ENCODE data around the gene NIT1. TPM values are rescaled to one million over a fixed set of nuclear protein-coding genes. Genes with fewer than 3 reads are reported as not detected.

The NIT1 gene
- total and polyA plus RNA-seq, 9 of the 15 experiments (the other 6 are each of a cell fraction or from before 2014, with no cell fraction given): 18.4 to 76.0 (median 33.7) TPM

DNA sequence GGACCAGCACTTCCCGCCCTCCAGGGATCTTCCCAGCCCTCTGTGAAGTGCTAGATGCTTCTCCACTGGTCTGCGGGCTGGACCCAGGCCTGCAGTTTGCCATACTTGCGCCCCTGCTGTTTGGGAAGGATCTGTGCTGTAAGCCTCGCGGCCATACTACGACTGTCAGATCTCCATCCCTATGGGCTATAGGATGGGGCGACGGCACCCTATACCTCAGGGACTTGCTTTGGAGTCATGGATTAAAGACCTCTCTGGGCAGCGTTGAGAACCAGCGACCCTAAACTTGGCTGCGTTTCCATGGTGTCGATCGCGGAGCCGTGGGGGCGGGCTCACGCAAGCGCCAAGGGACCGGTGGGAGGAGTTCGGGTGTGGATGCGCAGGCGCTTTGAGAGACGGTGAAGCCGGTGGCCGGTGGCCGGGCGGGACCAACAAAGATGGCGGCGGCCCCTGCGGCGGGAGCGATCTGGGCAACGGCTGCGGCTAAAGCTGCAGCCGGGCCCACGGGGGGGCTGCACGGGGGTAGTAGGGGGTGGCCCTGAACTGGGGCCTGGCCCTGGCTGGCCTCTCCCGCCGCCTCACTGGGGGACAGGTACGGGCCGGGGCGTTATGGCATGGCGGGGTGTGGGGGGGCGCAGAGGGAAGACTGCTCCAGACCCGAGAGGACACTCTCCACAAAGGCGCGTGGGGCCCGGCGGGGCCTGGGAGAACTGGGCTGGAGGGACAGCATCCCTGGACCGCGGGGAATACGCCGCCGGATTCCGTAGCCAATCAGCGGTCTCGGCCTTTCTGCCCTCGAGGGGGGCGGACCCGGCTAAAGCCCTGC, 41.4 kb downstream of the NIT1 start, which contains the start of gene USP21 (continued):
- TF ChIP-seq, protein P1, sequence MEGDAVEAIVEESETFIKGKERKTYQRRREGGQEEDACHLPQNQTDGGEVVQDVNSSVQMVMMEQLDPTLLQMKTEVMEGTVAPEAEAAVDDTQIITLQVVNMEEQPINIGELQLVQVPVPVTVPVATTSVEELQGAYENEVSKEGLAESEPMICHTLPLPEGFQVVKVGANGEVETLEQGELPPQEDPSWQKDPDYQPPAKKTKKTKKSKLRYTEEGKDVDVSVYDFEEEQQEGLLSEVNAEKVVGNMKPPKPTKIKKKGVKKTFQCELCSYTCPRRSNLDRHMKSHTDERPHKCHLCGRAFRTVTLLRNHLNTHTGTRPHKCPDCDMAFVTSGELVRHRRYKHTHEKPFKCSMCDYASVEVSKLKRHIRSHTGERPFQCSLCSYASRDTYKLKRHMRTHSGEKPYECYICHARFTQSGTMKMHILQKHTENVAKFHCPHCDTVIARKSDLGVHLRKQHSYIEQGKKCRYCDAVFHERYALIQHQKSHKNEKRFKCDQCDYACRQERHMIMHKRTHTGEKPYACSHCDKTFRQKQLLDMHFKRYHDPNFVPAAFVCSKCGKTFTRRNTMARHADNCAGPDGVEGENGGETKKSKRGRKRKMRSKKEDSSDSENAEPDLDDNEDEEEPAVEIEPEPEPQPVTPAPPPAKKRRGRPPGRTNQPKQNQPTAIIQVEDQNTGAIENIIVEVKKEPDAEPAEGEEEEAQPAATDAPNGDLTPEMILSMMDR (IDR thresholded peaks at IDR 0.05 in 2 of 3, conservative IDR thresholded peaks at IDR 0.05 in 1 of 3; ENCODE audit: insufficient read depth in 2 of 3, low read depth in 1 of 3, low read length in 3 of 3): peak; percentile 25 to 62 (median 29); a peak in 5 of 6 replicates
- TF ChIP-seq NFE2L1 (tag; IDR thresholded peaks at IDR 0.05; ENCODE audit: borderline replicate concordance, low read depth) (no peak), KAT8 (IDR thresholded peaks at IDR 0.05; ENCODE audit: low read depth) (no peak), MAFK (IDR thresholded peaks at IDR 0.05; ENCODE audit: low read length) (no peak), ZBTB7A (IDR thresholded peaks at IDR 0.05; ENCODE audit: borderline replicate concordance, control insufficient read depth, low read depth, low read length) (peak; percentile 48; the same call in 1 of the 2 replicates), RUNX1 (IDR thresholded peaks at IDR 0.05; ENCODE audit: low read depth) (no peak), SMAD3 (CRISPR knock-in tag; conservative IDR thresholded peaks at IDR 0.05) (no peak), PTBP1 (IDR thresholded peaks at IDR 0.05; ENCODE audit: low read depth, low read length) (no peak), ZNF57 (CRISPR knock-in tag; IDR thresholded peaks at IDR 0.05) (no peak), SRSF3 (IDR thresholded peaks at IDR 0.05; ENCODE audit: insufficient read depth, low read length) (no peak), ZNF77 (CRISPR knock-in tag; IDR thresholded peaks at IDR 0.05) (no peak)
- TF ChIP-seq, protein P2, sequence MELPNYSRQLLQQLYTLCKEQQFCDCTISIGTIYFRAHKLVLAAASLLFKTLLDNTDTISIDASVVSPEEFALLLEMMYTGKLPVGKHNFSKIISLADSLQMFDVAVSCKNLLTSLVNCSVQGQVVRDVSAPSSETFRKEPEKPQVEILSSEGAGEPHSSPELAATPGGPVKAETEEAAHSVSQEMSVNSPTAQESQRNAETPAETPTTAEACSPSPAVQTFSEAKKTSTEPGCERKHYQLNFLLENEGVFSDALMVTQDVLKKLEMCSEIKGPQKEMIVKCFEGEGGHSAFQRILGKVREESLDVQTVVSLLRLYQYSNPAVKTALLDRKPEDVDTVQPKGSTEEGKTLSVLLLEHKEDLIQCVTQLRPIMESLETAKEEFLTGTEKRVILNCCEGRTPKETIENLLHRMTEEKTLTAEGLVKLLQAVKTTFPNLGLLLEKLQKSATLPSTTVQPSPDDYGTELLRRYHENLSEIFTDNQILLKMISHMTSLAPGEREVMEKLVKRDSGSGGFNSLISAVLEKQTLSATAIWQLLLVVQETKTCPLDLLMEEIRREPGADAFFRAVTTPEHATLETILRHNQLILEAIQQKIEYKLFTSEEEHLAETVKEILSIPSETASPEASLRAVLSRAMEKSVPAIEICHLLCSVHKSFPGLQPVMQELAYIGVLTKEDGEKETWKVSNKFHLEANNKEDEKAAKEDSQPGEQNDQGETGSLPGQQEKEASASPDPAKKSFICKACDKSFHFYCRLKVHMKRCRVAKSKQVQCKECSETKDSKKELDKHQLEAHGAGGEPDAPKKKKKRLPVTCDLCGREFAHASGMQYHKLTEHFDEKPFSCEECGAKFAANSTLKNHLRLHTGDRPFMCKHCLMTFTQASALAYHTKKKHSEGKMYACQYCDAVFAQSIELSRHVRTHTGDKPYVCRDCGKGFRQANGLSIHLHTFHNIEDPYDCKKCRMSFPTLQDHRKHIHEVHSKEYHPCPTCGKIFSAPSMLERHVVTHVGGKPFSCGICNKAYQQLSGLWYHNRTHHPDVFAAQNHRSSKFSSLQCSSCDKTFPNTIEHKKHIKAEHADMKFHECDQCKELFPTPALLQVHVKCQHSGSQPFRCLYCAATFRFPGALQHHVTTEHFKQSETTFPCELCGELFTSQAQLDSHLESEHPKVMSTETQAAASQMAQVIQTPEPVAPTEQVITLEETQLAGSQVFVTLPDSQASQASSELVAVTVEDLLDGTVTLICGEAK (IDR thresholded peaks at IDR 0.05): no peak
- TF ChIP-seq, protein P2 (CRISPR knock-in tag; IDR thresholded peaks at IDR 0.05): no peak
- TF ChIP-seq, protein P3, sequence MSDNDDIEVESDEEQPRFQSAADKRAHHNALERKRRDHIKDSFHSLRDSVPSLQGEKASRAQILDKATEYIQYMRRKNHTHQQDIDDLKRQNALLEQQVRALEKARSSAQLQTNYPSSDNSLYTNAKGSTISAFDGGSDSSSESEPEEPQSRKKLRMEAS (CRISPR knock-in tag; IDR thresholded peaks at IDR 0.05): peak; percentile 66

Measured in K562 (cell line).